ENCODE data around the gene GNG7. TPM values are rescaled to one million over a fixed set of nuclear protein-coding genes. Genes with fewer than 3 reads are reported as not detected.
"Not testable (repeated sequence)": the region's sequence is repeated elsewhere in the genome, so short reads cannot be mapped to it uniquely, and the experiment has no call there.

Gene GNG7
- total RNA-seq, 6 experiments from 2014 or later = 1.3 to 3.7 (median 2.3) TPM

DNA sequence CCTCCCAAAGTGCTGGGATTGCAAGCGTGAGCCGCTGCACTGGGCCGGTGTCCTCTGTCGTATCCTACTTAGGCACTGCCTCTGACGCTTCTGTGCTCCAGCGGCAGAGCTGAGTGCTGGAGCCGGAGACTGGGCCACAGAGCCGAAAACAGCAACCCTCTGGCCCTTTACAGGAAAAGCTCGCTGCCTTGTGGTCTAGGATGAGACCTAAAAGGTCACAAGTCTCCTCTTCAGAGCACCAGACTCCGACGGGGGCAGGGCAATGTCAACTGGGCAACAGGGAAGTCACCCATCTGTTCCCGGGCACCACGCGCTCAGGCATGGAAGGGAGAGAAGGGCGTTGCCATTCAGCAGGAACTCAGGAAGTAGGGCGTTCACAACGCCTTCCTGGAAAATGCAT, 134.9 kb downstream of the GNG7 start:
- DNase-seq (peak in 2 of 3 donors; percentile 58 to 61), ATAC-seq (peak; percentile 48 to 71 (median 66))
- Histone ChIP-seq H3K9me3 (no peaks in the 10 kb centered on the region), H3K4me1 (peaks cover 0 to 4% (median 0%) of the 10 kb centered on the region in 4 donors), H3K4me3 (no peak overlapping the region), H3K27ac (no peak overlapping the region), H3K36me3 (no peaks in the 10 kb centered on the region), H3K27me3 (no peaks in the 10 kb centered on the region)
- intact Hi-C loops (cut with DNase I) = no loop called here
- WGBS (ENCODE audit: insufficient coverage, low coverage, low lambda C conversion rate, missing lambda C conversion rate) = 71% methylated on average over 13 of the region's 17 CpGs
- TF ChIP-seq POLR2A (IDR thresholded peaks at IDR 0.05) = no peak
- TF ChIP-seq CTCF (IDR thresholded peaks at IDR 0.05) = no peak

DNA sequence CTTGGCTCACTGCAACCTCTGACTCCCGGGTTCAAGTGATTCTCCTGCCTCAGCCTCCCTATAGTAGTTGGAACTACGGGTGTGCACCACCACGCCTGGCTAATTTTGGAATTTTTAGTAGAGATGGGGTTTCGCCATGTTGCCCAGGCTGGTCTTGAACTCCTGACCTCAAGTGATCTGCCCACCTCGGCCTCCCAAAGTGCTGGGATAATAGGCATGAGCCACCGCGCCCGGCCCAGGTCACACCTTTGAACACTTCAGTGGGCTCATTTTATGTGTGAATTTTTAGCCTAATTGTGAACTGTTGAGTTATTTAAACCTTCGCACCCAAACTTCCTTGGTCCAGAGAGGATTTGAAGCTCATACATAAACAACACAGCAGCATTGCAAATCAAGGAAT, 138.9 kb downstream of the GNG7 start:
- H3K27ac ChIP-seq; H3K36me3 ChIP-seq; ATAC-seq; H3K4me1 ChIP-seq; H3K27me3 ChIP-seq; intact Hi-C loops (cut with DNase I); H3K4me3 ChIP-seq; H3K9me3 ChIP-seq: not testable (repeated sequence)
- WGBS (ENCODE audit: insufficient coverage, low coverage, low lambda C conversion rate, missing lambda C conversion rate) = 79% methylated on average over 7 of the region's 9 CpGs
- DNase-seq = peak in 1 of 3 donors; percentile 20

GRCh38 chr19:2561895-2562294, 140.6 kb downstream of the GNG7 start:
- Histone ChIP-seq H3K9me3 (no peaks in the 10 kb centered on the region), H3K4me3 (no peak overlapping the region), H3K27ac (no peak overlapping the region), H3K4me1 (peaks cover 0 to 12% (median 5%) of the 10 kb centered on the region in 4 donors), H3K27me3 (no peaks in the 10 kb centered on the region), H3K36me3 (no peaks in the 10 kb centered on the region)
- ATAC-seq (peak in 1 of 4 donors; percentile 13), DNase-seq (peak in 2 of 3 donors; percentile 19 to 43)
- intact Hi-C loops (cut with DNase I) = no loop called here
- 69% methylated on average over 5 of the region's 14 CpGs for WGBS (ENCODE audit: insufficient coverage, low coverage, low lambda C conversion rate, missing lambda C conversion rate)
- TF ChIP-seq CTCF (IDR thresholded peaks at IDR 0.05) = no peak
- TF ChIP-seq POLR2A (IDR thresholded peaks at IDR 0.05) = no peak

DNA sequence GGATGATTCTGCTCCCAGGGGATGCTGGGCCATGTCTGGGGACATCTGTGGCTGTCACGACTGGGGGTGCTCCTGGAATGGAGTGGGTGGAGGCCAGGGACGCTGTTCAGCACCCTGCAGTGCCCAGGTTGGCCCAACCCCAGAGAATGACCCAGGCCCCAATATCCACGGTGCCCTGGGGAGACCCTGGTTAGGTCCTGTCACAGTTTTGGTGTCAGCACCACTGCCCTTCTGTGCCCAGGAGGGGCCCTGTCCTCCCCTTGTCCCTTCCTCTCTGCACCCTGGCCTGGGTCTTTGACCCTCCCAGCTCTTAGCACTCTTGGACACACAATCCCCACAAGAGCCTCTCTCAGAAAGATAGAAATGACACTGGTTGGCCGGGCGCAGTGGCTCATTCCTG, 141.3 kb downstream of the GNG7 start:
- DNase-seq = peak in 1 of 3 donors; percentile 42
- WGBS (ENCODE audit: insufficient coverage, low coverage, low lambda C conversion rate, missing lambda C conversion rate) = no CpG with 5 or more reads among the region's 5 CpGs
- Histone ChIP-seq H3K9me3 (no peaks in the 10 kb centered on the region), H3K27ac (no peak overlapping the region), H3K27me3 (no peaks in the 10 kb centered on the region), H3K4me3 (no peak overlapping the region), H3K36me3 (no peaks in the 10 kb centered on the region), H3K4me1 (peaks cover 0 to 10% (median 4%) of the 10 kb centered on the region in 4 donors)
- TF ChIP-seq CTCF (IDR thresholded peaks at IDR 0.05) (no peak), POLR2A (IDR thresholded peaks at IDR 0.05) (no peak)
- no peak for ATAC-seq
- intact Hi-C loops (cut with DNase I) = no loop called here

- H3K9me3 ChIP-seq = no peaks in the 10 kb centered on the region
- no peak for ATAC-seq
Observed at GRCh38 chr19:2560369-2560768, 142.1 kb downstream of the GNG7 start.

More at GRCh38 chr19:2560369-2560768, 142.1 kb downstream of the GNG7 start:
- H3K4me1 ChIP-seq = peaks cover 0 to 10% (median 4%) of the 10 kb centered on the region in 4 donors
- no peaks in the 10 kb centered on the region for H3K36me3 ChIP-seq
- intact Hi-C loops (cut with DNase I) = no loop called here
- no peak overlapping the region for H3K4me3 ChIP-seq
- H3K27ac ChIP-seq = no peak overlapping the region
- WGBS (ENCODE audit: insufficient coverage, low coverage, low lambda C conversion rate, missing lambda C conversion rate) = 83% methylated on average over 7 of the region's 13 CpGs
- H3K27me3 ChIP-seq = no peaks in the 10 kb centered on the region
- TF ChIP-seq POLR2A (IDR thresholded peaks at IDR 0.05) = no peak
- TF ChIP-seq CTCF (IDR thresholded peaks at IDR 0.05) = no peak
- peak in 1 of 3 donors; percentile 47 for DNase-seq

Measured in right lobe of liver (tissue), 6 donors.